Vagina (tissue), 2 donors: ENCODE measurements around the gene EXPH5.

Experiments
- CTCF ChIP-seq, 3 experiments: fragments of 450-650 bp in 2 of 3; fragments of 200-600 bp in 1 of 3; sonication (generic) in 1 of 3; IDR thresholded peaks; one replicate each; pipeline ENCODE4 v1.5.1; 2017 to 2019; ENCODE audit warnings: antibody characterized with exemption in 3 of 3, mild to moderate bottlenecking in 2 of 3, moderate library complexity in 2 of 3
- POLR2A ChIP-seq, 2 donors: fragments of 450-650 bp; IDR thresholded peaks; one replicate each; pipeline ENCODE4 v1.6.1; 2017; ENCODE audit warnings: antibody characterized with exemption in 2 of 2, mild to moderate bottlenecking in 2 of 2, moderate library complexity in 2 of 2
- POLR2AphosphoS5 ChIP-seq, 2 donors: sonication (generic); formaldehyde crosslinking; IDR thresholded peaks; one replicate each; pipeline ENCODE4 v1.9.0; 2017; ENCODE audit warnings: antibody characterized with exemption in 2 of 2, mild to moderate bottlenecking in 2 of 2, low read depth in 1 of 2; ENCODE audit not compliant: insufficient read depth in 1 of 2

- TF ChIP-seq POLR2A (IDR thresholded peaks at IDR 0.05) (no peak), POLR2AphosphoS5 (IDR thresholded peaks at IDR 0.05; ENCODE audit: insufficient read depth in 1 of 2, low read depth in 1 of 2) (no peak), CTCF (IDR thresholded peaks at IDR 0.05) (no peak)
Measured at GRCh38 chr11:108606070-108606469, 12.5 kb upstream of the EXPH5 start.
